COLO668 (cell line): ENCODE measurements around the gene RAD52.

Experiments
- DNase-seq: peaks from one replicate; lab custom pipeline; 2025; ENCODE audit not compliant: unreplicated experiment; lab: John Stamatoyannopoulos, UW

RAD52 gene

DNA sequence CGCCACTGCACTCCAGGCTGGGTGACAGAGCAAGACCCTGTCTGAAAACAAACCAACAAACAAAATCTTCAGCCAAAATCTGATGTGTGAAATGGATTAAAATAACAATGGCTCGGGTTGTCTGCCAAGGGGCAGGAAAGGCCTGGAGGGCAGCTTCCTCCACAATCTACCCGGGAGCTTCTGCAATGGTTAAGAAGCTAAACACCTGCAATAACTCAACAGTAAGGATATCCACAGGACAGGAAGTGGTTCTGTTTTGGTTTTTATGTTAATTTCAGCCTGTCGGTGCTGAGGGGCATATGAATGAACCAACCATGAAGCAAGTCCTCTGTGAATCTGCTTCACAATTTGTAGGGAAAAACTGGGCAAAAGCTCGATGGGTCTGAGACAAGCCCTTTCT, 34.4 kb downstream of the RAD52 start:
- no peak for DNase-seq

DNA sequence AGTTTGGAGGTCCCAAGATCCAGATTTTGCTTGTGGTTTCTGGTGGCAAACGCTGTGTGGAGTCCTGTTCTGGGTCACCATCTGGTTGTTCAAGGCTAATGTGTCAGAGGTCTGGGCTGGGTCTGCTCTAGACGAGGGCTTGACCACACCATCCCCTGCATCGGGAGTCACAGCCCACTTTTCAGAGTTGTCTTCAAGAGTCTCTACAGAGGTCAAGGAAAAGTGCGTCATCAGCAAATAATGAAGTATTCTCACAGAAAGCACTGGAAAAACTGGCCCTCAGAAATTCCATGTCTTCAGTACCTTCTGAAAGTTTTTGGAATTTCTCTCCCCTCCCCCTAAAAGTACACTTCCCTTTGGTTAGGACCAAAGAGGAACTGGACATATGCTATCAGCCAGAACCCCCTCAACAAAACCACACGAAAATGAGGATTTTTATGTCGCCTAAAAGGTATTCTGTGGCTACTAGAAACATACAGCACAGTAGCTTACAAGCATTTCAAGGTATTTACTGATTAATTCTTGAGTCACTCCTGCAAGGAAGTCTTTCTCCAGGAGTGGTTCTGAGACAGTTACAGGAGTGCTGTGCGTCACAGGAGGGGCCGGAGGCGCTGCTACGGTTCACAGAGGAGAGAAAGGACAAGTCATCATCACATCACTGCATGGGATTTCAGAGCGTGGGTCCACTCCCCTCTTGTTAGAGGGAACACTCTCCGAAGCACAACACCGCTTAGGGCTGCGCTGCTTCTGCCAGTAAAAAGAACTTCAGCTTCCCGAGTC, 35.4 kb downstream of the RAD52 start:
- DNase-seq, result no peak

DNA sequence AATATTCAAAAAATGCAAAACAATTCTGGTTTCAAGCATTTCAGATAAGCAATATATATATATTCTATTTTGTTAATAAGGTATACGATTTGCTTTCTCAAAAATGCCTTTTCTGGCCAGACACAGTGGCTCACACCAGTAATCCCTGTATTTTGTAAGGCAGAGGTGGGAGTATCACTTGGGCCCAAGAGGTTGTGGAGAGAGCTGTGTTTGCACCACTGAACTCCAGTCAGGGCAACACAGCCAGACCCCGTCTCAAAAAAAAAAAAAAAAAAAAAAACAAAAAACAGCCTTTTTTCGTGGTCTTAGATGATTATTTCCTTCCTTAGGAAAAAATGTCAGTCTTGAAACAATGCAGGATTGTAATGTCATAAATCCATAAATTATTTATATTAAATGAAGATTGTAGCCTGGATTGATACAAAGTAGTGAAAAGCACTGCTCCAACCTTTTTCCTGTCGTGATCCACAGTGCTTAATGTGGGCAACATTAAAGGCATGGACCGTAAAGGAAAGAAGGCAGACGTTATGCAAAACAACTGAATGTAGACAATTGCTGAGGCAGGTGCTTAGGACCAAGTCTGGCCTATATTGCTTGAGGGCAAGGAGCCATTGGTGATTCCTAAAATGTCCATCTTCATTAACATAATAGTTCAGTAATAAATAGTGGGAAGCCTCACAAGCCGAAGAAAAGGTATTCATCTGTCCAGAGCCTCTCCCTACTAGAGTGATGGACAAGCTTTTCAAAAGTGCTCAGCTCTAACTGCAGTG, 36.8 kb downstream of the RAD52 start:
- no peak for DNase-seq

DNA sequence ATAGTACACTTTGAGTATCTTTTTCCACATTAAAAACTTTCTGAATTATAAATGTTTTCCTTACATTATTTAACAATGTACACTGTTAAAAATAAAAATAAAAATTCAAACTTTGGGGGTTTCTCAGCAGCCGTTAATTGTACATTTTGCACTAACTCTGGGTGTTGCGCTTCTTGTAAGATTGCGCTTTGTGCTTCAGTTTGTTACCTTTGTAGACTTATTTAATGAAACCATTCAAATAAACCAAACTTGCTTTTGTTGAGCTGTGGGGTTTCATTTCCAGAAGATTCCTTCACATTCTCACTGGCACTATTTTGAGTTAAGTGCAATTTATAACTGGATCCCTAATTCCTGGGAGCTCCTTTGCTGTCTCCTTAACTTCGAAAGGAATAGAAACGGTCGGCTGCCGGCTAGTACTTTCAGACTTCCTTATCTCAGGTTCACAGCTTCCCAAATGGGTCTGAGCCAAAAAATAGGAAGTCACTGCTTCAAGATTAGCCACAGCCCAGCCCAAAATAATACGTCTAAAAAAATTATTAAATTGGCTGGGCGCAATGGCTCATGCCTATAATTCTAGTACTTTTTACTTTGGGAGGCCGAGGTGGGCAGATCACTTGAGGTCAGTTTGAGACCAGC, 38.2 kb downstream of the RAD52 start:
- no peak for DNase-seq

DNA sequence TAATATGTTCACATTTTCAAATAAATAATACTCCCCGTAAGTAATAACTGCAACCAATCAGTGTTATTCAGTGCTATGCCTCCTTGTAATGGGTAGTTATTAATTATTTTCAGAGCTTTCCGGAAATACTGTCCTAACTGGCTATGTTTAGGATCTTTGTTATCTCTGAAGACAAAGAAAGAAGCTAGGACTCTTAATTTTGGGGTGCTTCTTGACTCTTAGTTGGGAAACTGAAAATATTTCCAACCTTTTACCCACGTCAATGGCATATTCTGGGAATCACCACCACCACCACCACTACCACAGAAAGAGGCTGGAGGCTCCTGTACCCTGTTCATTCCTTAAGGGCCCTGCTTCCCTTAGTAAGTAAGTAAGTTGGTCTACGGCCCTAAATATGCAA, 39.1 kb downstream of the RAD52 start:
- DNase-seq, result no peak

DNA sequence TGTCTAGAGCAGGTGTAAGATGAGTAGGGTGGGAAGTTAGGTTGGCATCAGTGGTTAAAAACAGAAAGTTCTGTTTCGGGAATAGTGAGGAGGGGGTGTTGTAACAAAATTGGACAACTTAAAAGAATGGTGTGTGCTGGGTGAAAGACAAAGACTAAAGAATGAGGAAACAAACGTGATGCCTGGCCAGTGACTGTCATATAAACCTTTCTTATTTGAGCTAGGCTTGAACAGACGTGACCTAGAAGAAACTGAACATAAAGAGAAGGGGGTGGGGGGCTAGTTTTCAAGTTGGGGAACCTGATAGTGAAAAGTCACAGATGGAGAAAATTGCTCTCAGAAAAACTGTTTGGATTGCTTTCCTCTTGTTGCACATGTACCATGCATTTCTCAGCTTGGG, 39.6 kb downstream of the RAD52 start:
- no peak for DNase-seq

DNA sequence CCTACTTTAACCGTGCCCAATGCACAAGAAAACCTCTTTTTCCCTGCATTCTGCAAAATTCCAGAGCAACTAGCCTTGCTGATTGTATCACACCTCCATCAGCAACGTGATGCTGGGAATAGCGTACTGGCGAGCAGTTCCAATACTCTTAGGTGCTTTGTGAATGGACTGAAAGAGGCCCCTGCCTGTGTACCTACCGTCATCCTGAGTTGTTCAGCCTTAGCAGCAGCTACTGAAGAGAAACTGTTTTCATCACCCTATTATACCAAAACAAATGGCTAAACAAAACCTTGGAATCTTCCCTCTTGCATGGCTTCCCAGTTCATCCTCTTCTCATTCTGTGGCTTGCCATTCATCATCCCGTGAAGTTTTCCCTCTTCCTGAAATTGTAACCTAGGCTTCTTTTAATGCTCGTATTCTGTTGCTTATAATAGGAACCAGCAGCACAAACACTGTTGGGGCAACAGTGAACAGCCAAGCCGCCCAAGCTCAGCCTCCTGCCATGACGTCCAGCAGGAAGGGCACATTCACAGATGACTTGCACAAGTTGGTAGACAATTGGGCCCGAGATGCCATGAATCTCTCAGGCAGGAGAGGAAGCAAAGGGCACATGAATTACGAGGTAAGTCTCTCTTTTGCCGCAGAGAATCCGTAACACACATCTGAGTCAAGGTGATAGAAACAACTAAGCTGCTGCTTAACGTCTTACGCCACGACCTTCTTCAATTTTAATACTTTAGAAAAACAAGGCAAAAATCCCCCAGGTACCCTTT, 41.9 kb downstream of the RAD52 start:
- no peak for DNase-seq

DNA sequence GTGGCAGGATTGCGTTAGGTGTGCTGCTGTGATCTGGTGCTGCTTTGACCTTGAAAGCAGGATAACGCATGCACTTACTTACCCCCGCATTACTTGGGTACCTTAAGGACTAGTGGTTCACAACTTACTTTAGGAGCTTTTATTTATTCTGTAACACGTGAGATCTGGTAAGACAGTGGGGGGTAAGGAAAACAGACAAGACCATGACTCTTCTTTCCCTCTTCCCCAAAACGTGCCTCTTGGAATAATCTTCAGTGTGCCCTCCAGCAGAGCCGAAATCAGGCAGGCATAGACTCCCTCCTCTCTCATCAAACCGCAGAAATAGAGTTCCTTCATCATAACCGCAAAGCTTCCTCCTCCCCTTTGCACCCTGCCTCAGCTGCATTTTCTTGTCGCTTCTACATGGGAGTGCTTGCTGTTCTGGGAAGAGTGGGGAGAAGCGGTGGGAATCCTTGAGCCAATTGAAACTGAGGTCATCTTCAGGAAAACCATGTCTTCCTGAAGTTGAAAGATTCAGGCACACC, 43.4 kb downstream of the RAD52 start:
- DNase-seq, result no peak

DNA sequence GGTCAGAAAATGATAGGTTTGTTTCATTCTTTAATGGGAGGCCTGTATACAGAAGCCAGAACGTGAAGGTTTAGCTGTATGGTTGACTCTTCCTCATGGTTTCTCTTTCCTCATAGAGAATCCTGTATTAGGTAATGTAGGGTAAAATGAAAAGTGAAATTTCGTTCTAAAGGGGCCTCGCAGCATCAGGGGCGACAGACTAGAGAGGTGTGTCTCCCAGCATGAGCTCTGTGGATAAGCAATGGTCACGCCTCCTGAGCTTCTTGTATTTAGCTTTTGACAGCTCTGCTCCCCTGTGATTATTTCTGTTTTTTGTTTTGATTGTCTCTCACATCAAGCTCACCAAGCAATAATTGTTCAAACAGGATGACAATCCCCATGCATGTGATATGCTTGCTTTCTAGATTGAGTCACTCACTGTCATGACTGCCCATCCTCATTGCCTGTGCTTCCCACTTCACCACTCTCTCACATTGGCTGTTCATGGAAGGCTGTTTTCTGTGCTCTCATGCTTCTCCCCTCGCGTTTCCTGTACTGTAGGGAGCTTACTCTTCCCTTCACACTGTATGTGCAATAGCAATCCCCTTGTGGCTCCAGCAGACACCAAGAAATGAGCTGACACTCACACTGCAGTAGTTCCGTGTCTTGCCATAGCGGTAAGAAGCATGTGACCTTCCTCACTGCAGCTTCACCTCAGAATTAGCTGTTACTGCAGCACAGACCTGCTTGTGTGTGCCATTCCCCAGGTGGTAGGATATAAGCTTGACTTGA, 44.0 kb downstream of the RAD52 start:
- no peak for DNase-seq

DNA sequence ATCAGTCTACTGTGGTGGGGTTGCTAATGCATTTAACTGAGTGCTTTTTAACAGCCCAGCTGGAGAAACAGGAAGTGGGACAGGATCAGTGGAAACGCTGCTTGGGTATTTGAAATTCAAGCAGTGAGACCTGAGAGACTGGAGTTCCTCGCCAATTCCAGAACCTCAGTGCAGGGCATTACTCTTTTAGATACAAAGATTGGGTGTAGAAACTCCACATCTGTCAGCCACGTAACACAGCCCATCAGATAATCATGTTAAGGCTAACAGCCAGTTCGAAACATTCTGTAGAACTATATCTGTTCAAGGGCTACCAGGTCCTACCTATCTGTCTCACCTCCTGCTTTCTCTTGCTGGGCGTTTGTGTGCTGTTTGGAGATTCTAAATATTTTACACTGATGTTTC, 45.5 kb downstream of the RAD52 start:
- DNase-seq, result no peak

DNA sequence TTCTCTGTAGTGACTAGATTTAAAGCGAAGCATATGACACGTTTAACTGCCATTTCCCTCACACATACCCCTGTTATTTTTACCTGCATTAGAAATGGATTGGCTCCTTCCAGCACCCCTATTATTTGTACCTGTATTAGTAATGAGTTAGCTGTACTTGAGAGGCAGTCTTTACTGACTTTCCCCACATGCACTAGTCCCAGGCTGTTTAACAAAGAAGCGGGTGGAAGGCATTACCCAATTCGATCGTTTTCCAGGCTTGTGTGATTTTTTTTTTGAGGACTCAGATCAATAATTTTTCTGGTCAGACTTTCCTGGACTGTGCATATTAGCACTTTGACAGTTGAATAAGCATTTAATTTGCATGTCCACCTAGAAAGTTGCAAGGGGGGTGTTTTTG, 46.4 kb downstream of the RAD52 start:
- no peak for DNase-seq

DNA sequence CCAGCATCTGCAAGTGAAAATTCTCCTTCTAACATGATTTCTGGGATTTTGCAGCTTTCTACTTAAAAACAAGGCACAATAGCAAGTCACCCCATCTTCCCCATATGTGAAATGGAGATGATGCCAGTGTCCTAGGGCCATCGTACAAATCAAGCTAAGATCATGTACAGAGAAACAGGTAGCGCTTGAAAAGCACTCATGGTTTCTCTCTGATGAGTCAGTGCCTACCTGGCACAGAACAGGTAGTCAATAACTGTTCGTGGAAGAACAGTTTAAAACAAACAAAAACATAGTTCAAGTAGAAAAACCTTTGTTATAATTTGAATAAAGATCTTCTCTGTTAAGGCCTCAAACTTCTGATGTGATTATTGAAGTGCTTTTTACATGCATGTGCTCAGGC, 46.9 kb downstream of the RAD52 start:
- DNase-seq, result no peak

DNA sequence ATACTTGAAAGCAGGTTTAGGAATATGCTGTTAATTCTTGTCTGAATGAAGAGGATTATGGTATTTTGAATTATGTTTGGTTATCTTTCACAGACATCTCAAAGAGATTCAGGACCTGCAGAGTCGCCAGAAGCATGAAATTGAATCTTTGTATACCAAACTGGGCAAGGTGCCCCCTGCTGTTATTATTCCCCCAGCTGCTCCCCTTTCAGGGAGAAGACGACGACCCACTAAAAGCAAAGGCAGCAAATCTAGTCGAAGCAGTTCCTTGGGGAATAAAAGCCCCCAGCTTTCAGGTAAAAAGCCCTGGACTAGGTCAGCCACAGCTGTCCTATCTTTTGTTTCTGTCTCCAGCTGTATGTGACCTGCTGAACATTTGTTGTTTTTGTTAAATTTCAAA, 52.1 kb downstream of the RAD52 start:
- no peak for DNase-seq

DNA sequence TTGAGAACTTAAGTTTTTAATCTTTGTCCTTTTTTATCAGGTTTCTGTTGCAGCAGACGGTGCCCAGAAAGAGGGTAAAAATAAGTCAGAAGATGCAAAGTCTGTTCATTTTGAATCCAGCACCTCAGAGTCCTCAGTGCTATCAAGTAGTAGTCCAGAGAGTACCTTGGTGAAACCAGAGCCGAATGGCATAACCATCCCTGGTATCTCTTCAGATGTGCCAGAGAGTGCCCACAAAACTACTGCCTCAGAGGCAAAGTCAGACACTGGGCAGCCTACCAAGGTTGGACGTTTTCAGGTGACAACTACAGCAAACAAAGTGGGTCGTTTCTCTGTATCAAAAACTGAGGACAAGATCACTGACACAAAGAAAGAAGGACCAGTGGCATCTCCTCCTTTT, 53.5 kb downstream of the RAD52 start:
- no peak for DNase-seq

DNA sequence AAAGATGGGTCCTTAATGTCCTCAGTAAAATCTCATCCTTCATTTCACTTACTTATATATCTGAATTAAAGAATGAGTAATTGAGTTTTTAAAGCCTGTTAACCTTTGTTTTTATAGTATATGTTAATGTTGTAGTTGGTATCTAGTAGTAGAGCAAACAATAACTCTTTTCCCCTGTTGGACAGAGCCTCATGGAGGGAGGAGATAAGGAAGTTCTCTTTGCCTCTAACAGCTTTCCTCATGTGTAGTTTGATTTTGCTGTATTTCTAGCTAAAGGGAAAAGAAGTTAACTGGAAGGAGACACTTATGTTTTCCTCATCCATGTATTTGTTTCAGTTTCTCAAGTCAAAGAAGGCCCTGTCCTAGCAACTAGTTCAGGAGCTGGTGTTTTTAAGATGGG, 55.3 kb downstream of the RAD52 start:
- no peak for DNase-seq

DNA sequence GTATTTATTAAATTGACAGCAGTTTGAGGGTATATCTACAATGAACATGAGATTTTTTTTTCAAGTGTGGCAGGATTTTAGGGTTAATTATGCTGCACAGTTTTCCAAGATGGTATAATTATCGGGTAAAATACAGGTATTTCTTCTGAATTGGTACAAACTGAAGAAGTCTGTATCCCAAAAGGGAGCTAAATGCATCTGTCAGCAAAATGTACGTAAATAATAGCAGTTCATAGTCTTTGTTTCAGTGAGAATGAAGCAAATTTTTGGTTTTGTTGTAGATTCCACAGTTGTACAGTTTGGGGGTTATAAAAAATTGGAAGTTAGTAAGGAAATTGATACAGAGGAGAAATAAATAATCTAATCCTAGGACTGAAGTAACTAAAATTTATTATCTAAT, 63.3 kb downstream of the RAD52 start:
- DNase-seq, result no peak

DNA sequence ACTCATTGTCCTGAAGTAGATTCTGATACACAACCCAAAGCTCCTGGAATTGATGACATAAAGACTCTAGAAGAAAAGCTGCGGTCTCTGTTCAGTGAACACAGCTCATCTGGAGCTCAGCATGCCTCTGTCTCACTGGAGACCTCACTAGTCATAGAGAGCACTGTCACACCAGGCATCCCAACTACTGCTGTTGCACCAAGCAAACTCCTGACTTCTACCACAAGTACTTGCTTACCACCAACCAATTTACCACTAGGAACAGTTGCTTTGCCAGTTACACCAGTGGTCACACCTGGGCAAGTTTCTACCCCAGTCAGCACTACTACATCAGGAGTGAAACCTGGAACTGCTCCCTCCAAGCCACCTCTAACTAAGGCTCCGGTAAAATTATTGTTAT, 63.8 kb downstream of the RAD52 start:
- no peak for DNase-seq

DNA sequence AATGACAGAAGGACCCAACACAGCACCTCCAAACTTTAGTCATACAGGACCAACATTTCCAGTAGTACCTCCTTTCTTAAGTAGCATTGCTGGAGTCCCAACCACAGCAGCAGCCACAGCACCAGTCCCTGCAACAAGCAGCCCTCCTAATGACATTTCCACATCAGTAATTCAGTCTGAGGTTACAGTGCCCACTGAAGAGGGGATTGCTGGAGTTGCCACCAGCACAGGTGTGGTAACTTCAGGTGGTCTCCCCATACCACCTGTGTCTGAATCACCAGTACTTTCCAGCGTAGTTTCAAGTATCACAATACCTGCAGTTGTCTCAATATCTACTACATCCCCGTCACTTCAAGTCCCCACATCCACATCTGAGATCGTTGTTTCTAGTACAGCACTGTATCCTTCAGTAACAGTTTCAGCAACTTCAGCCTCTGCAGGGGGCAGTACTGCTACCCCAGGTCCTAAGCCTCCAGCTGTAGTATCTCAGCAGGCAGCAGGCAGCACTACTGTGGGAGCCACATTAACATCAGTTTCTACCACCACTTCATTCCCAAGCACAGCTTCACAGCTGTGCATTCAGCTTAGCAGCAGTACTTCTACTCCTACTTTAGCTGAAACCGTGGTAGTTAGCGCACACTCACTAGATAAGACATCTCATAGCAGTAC, 64.6 kb downstream of the RAD52 start:
- no peak for DNase-seq

DNA sequence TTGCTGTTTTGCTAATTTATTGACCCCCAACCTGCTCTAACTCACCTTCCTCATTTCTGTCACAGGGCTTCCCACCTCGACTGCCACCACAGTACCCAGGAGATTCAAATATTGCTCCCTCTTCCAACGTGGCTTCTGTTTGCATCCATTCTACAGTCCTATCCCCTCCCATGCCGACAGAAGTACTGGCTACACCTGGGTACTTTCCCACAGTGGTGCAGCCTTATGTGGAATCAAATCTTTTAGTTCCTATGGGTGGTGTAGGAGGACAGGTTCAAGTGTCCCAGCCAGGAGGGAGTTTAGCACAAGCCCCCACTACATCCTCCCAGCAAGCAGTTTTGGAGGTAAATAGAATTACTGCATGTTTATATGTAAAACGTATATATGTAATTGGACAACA, 68.8 kb downstream of the RAD52 start:
- no peak for DNase-seq

DNA sequence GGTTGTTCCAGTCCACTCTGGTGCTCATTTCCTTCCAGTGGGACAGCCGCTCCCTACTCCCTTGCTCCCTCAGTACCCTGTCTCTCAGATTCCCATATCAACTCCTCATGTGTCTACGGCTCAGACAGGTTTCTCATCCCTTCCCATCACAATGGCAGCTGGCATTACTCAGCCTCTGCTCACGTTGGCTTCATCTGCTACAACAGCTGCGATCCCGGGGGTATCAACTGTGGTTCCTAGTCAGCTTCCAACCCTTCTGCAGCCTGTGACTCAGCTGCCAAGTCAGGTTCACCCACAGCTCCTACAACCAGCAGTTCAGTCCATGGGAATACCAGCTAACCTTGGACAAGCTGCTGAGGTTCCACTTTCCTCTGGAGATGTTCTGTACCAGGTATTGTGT, 69.9 kb downstream of the RAD52 start:
- no peak for DNase-seq
